RWPE2 (cell line): ENCODE data around the gene ATP5MC3.

Source experiments
- ATAC-seq: fragments of 200-7000 bp; cut with Tn5 transposase; 3 replicates; pipeline ENCODE4 v1.9.1; 2021; ENCODE audit warnings: low read depth
- DNase-seq: peaks from one replicate; pipeline ENCODE4 v3.0.0-alpha.2; 2020; ENCODE audit warnings: low spot score
- H3K27ac ChIP-seq: fragments of 450-650 bp; 2 replicates; pipeline ENCODE4 v1.5.1; 2017; ENCODE audit warnings: mild to moderate bottlenecking; ENCODE audit not compliant: poor library complexity, severe bottlenecking
- H3K27me3 ChIP-seq: fragments of 250-450 bp; sonication (Bioruptor Pico); 2 replicates; pipeline ENCODE4 v1.5.1; 2021; ENCODE audit warnings: mild to moderate bottlenecking, moderate library complexity; ENCODE audit not compliant: insufficient read depth, poor library complexity, severe bottlenecking
- H3K36me3 ChIP-seq: fragments of 250-450 bp; sonication (Bioruptor Pico); 2 replicates; pipeline ENCODE4 v1.5.1; 2020; ENCODE audit warnings: low read depth, mild to moderate bottlenecking, moderate library complexity
- H3K4me1 ChIP-seq: fragments of 250-450 bp; sonication (Bioruptor Pico); 2 replicates; pipeline ENCODE4 v1.5.1; 2021; ENCODE audit warnings: mild to moderate bottlenecking, moderate library complexity; ENCODE audit not compliant: insufficient read depth, poor library complexity, severe bottlenecking
- H3K4me3 ChIP-seq: fragments of 250-450 bp; sonication (Bioruptor Pico); 2 replicates; pipeline ENCODE4 v1.5.1; 2021; ENCODE audit warnings: mild to moderate bottlenecking, moderate library complexity; ENCODE audit not compliant: severe bottlenecking
- H3K9me3 ChIP-seq: fragments of 250-450 bp; sonication (Bioruptor Pico); 2 replicates; pipeline ENCODE4 v1.5.1; 2021; ENCODE audit warnings: mild to moderate bottlenecking, moderate library complexity; ENCODE audit not compliant: severe bottlenecking
- CTCF ChIP-seq: fragments of 450-650 bp; IDR thresholded peaks from one replicate; pipeline ENCODE4 v1.5.1; 2017; ENCODE audit warnings: mild to moderate bottlenecking, moderate library complexity; ENCODE audit not compliant: poor library complexity, severe bottlenecking

Gene ATP5MC3

DNA sequence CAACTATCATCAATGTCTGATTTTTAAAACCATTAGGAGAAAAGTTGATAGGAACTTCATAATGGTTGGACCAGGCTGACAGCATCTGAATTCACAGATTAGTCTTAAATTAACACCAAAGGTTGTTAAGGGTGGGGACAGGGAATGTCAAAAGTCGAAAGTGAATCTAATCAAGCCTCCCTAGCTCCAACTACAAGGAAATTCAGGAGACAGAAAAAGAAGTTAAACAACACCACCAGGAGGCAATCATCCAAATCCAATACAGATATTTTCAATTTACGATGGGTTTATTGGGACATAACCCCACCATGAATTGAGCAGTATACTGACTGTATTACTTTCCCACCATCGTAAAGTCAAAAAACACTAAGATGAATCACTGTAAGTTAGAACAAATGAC, 46.3 kb downstream of the ATP5MC3 start:
- H3K27me3 ChIP-seq: no peaks in the 10 kb centered on the region
- DNase-seq (no peak), ATAC-seq (no peak)
- no peaks in the 10 kb centered on the region for H3K9me3 ChIP-seq
- H3K27ac ChIP-seq: no peak overlapping the region
- peaks cover 61% of the 10 kb centered on the region for H3K36me3 ChIP-seq
- H3K4me1 ChIP-seq: no peaks in the 10 kb centered on the region
- H3K4me3 ChIP-seq: no peak overlapping the region
- TF ChIP-seq CTCF: no peak

DNA sequence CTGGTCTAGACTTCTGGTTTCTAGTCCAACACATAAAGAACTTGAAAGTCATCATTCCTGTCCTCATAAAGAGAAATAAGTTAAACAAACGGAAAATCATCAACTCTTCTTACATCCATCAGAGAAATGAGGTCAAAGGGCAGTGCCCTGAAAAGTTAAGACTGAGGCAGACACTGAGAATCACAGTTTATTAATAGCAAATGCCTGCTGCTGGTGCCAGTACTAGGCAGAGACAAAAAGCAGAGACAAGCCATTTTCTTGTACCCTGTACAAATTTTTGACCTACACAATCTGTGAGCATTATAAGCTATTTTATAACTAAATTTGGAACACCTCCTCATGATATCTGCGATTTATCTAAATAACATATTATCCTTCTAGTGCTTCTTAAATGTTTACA, 50.3 kb downstream of the ATP5MC3 start:
- Histone ChIP-seq H3K4me1 (peaks cover 6% of the 10 kb centered on the region), H3K4me3 (no peak overlapping the region), H3K27ac (no peak overlapping the region), H3K27me3 (no peaks in the 10 kb centered on the region), H3K9me3 (no peaks in the 10 kb centered on the region), H3K36me3 (peaks cover 65% of the 10 kb centered on the region)
- DNase-seq (no peak), ATAC-seq (no peak)
- TF ChIP-seq CTCF: no peak

GRCh38 chr2:175126661-175127060, 54.8 kb downstream of the ATP5MC3 start:
- H3K4me1 ChIP-seq: peaks cover 9% of the 10 kb centered on the region
- no peak for TF ChIP-seq CTCF
- peak; percentile 68 for ATAC-seq

More at GRCh38 chr2:175126661-175127060, 54.8 kb downstream of the ATP5MC3 start:
- Histone ChIP-seq H3K36me3 (peaks cover 61% of the 10 kb centered on the region), H3K9me3 (no peaks in the 10 kb centered on the region), H3K4me3 (no peak overlapping the region), H3K27me3 (no peaks in the 10 kb centered on the region), H3K27ac (peak overlapping the region; percentile 9)
- DNase-seq: no peak
